HTR-8/SVneo (cell line): ENCODE measurements around the gene HAVCR1.
"Not testable (repeated sequence)": the region's sequence is repeated elsewhere in the genome, so short reads cannot be mapped to it uniquely, and the experiment has no call there.

Experiments used
- DNase-seq: peaks from one replicate; pipeline ENCODE4 v3.0.0; 2011; ENCODE audit warnings: low spot score, mixed read lengths; ENCODE audit not compliant: insufficient read length
- FAIRE-seq: peaks from 2 replicates; lab custom pipeline; 2011; peaks lifted over from hg19 to GRCh38; lab: Jason Lieb, UNC

Gene HAVCR1

GRCh38 chr5:157059093-157059539 is at the start of gene HAVCR1:
TSS of gene HAVCR1 (minus strand) at chr5:157059116. CDS start at chr5:157057943, 1,173 bp downstream.
- no peak for DNase-seq
- no peak for FAIRE-seq

GRCh38 chr5:157107508-157107907 is 48.6 kb upstream of the HAVCR1 start:
- no peak for FAIRE-seq

GRCh38 chr5:157106630-157107461 is 47.9 kb upstream of the HAVCR1 start:
- FAIRE-seq (no peak), DNase-seq (no peak)

More at GRCh38 chr5:157107508-157107907, 48.6 kb upstream of the HAVCR1 start:
- DNase-seq, result no peak

- DNase-seq (no peak), FAIRE-seq (peak; percentile 13)
Observed at GRCh38 chr5:157100140-157100679, 41.3 kb upstream of the HAVCR1 start.

- no peak for FAIRE-seq
Observed at GRCh38 chr5:157088342-157088990, 29.6 kb upstream of the HAVCR1 start.

GRCh38 chr5:157086751-157087359 is 27.9 kb upstream of the HAVCR1 start:
- DNase-seq (no peak), FAIRE-seq (no peak)

More at GRCh38 chr5:157088342-157088990, 29.6 kb upstream of the HAVCR1 start:
- DNase-seq, result no peak

GRCh38 chr5:157085930-157086329 is 27.0 kb upstream of the HAVCR1 start:
- FAIRE-seq (no peak), DNase-seq (no peak)

GRCh38 chr5:157080286-157080685 is 21.4 kb upstream of the HAVCR1 start:
- no peak for DNase-seq
- no peak for FAIRE-seq

GRCh38 chr5:157076558-157076957 is 17.6 kb upstream of the HAVCR1 start:
- DNase-seq (no peak), FAIRE-seq (no peak)

GRCh38 chr5:157072508-157072907 is 13.6 kb upstream of the HAVCR1 start:
- FAIRE-seq (no peak), DNase-seq (no peak)

GRCh38 chr5:157069949-157070348 is 11.0 kb upstream of the HAVCR1 start:
- no peak for DNase-seq
- no peak for FAIRE-seq

- no peak for FAIRE-seq
Observed at GRCh38 chr5:157068785-157069184, 9.9 kb upstream of the HAVCR1 start.

GRCh38 chr5:157068339-157068738 is 9.4 kb upstream of the HAVCR1 start:
- FAIRE-seq (no peak), DNase-seq (no peak)

More at GRCh38 chr5:157068785-157069184, 9.9 kb upstream of the HAVCR1 start:
- DNase-seq, result no peak

GRCh38 chr5:157067005-157067404 is 8.1 kb upstream of the HAVCR1 start:
- no peak for DNase-seq
- no peak for FAIRE-seq

- DNase-seq (no peak), FAIRE-seq (no peak)
Observed at GRCh38 chr5:157066080-157066479, 7.2 kb upstream of the HAVCR1 start.

GRCh38 chr5:157063776-157064430 is 5.0 kb upstream of the HAVCR1 start:
- FAIRE-seq (no peak), DNase-seq (no peak)

GRCh38 chr5:157059891-157060290 is 975 bp upstream of the HAVCR1 start:
- DNase-seq, result no peak

GRCh38 chr5:157057459-157058370 is 1.2 kb downstream of the HAVCR1 start:
- no peak for FAIRE-seq
- no peak for DNase-seq

More at GRCh38 chr5:157059891-157060290, 975 bp upstream of the HAVCR1 start:
- no peak for FAIRE-seq

GRCh38 chr5:157056848-157057247 is 2.1 kb downstream of the HAVCR1 start:
- not testable (repeated sequence) for FAIRE-seq, DNase-seq
